Pulmonary artery endothelial cell (primary cell): ENCODE data around the gene OR6J1. TPM values are rescaled to one million over a fixed set of nuclear protein-coding genes. Genes with fewer than 3 reads are reported as not detected.
"Not testable (repeated sequence)": the region's sequence is repeated elsewhere in the genome, so short reads cannot be mapped to it uniquely, and the experiment has no call there.

Source experiments
- DNase-seq: peaks from one replicate; pipeline ENCODE4 v3.0.0-alpha.2; 2011; ENCODE audit warnings: low read depth, low spot score
- total RNA-seq: library from RNA; depleted of rRNA; stranded (reverse); fragments of >200 nt; gene quantifications from 2 replicates; pipeline ENCODE4 v1.2.3, GENCODE V29; 2014

The OR6J1 gene
- total RNA-seq, 1 donor from 2014 or later, result not detected

GRCh38 chr14:22606380-22606779, 37.8 kb downstream of the OR6J1 start:
- no peak for DNase-seq

GRCh38 chr14:22602862-22603261, 41.3 kb downstream of the OR6J1 start:
- DNase-seq, result no peak

GRCh38 chr14:22601996-22602395, 42.2 kb downstream of the OR6J1 start:
- no peak for DNase-seq

GRCh38 chr14:22601456-22601855, 42.7 kb downstream of the OR6J1 start:
- no peak for DNase-seq

GRCh38 chr14:22600027-22600426, 44.1 kb downstream of the OR6J1 start:
- no peak for DNase-seq

- DNase-seq, result no peak
These were observed 44.8 kb downstream of the OR6J1 start for GRCh38 chr14:22599349-22599748.

GRCh38 chr14:22598896-22599244, 45.3 kb downstream of the OR6J1 start:
- DNase-seq, result peak; percentile 26

GRCh38 chr14:22598099-22598895, 45.9 kb downstream of the OR6J1 start, which contains the start of gene ABHD4:
TSS of gene ABHD4 (plus strand) at chr14:22598300. CDS start at chr14:22598307, 7 bp downstream.
- peak; percentile 24 for DNase-seq

- DNase-seq, result no peak
These were observed 46.4 kb downstream of the OR6J1 start for GRCh38 chr14:22597771-22598098.

- DNase-seq, result no peak
These were observed 46.9 kb downstream of the OR6J1 start for GRCh38 chr14:22597265-22597664.

- no peak for DNase-seq
These were observed 47.7 kb downstream of the OR6J1 start for GRCh38 chr14:22596354-22596879.

GRCh38 chr14:22594156-22594716, 49.9 kb downstream of the OR6J1 start:
- DNase-seq, result no peak

- DNase-seq, result no peak
These were observed 50.6 kb downstream of the OR6J1 start for GRCh38 chr14:22593601-22594000.

GRCh38 chr14:22593189-22593588, 51.0 kb downstream of the OR6J1 start:
- DNase-seq, result no peak

GRCh38 chr14:22589096-22589839, 54.9 kb downstream of the OR6J1 start, which contains the start of gene DAD1:
TSS of gene DAD1 (minus strand) at chr14:22589224. CDS start at chr14:22589157, 67 bp downstream.
- peak; percentile 98 for DNase-seq

GRCh38 chr14:22588526-22589095, 55.5 kb downstream of the OR6J1 start:
- no peak for DNase-seq

- not testable (repeated sequence) for DNase-seq
These were observed 56.3 kb downstream of the OR6J1 start for GRCh38 chr14:22587677-22588422.

- no peak for DNase-seq
These were observed 56.9 kb downstream of the OR6J1 start for GRCh38 chr14:22587247-22587646.

- no peak for DNase-seq
These were observed 60.2 kb downstream of the OR6J1 start for GRCh38 chr14:22583994-22584393.
